GM21786 (cell line): ENCODE results near the gene LENG8.
"Not testable (repeated sequence)": the region's sequence is repeated elsewhere in the genome, so short reads cannot be mapped to it uniquely, and the experiment has no call there.

ENCODE experiments used
- ATAC-seq: cut with Tn5 transposase; IDR thresholded peaks from one replicate; pipeline ENCODE4 v1.9.1; 2021; ENCODE audit not compliant: unreplicated experiment

Gene LENG8

GRCh38 chr19:54460230-54461005 lies 11.4 kb downstream of the LENG8 start:
- no peak for ATAC-seq

GRCh38 chr19:54461210-54461609 lies 12.2 kb downstream of the LENG8 start:
- no peak for ATAC-seq

- no peak for ATAC-seq
These were observed 12.6 kb downstream of the LENG8 start for GRCh38 chr19:54461613-54462012.

GRCh38 chr19:54462047-54462654 lies 13.2 kb downstream of the LENG8 start:
- no peak for ATAC-seq

- ATAC-seq: no peak
These were observed 13.9 kb downstream of the LENG8 start for GRCh38 chr19:54462655-54463530.

- peak; percentile 57 for ATAC-seq
These were observed 14.6 kb downstream of the LENG8 start, which contains the start of gene LENG9 for GRCh38 chr19:54463531-54464043. Gene LENG9 (minus strand): TSS chr19:54463778. CDS start chr19:54463526, 252 bp downstream.

GRCh38 chr19:54464044-54464629 lies 15.1 kb downstream of the LENG8 start:
- peak; percentile 52 for ATAC-seq

GRCh38 chr19:54464630-54465425 lies 15.8 kb downstream of the LENG8 start:
- peak; percentile 37 for ATAC-seq

GRCh38 chr19:54465426-54466109 lies 16.6 kb downstream of the LENG8 start:
- no peak for ATAC-seq

- ATAC-seq: not testable (repeated sequence)
These were observed 17.1 kb downstream of the LENG8 start for GRCh38 chr19:54466110-54466480.

- no peak for ATAC-seq
These were observed 20.5 kb downstream of the LENG8 start for GRCh38 chr19:54469496-54469934.

GRCh38 chr19:54470276-54470887 lies 21.4 kb downstream of the LENG8 start:
- ATAC-seq: no peak

GRCh38 chr19:54470991-54471782 lies 22.2 kb downstream of the LENG8 start:
- ATAC-seq: no peak

- ATAC-seq: no peak
These were observed 24.3 kb downstream of the LENG8 start, which contains the start of gene CDC42EP5 for GRCh38 chr19:54473071-54473891. Gene CDC42EP5 (minus strand): TSS chr19:54473296. CDS start chr19:54465547, 7,749 bp downstream.

- ATAC-seq: no peak
These were observed 24.9 kb downstream of the LENG8 start for GRCh38 chr19:54473892-54474372.

- no peak for ATAC-seq
These were observed 26.7 kb downstream of the LENG8 start for GRCh38 chr19:54475706-54476105.

- ATAC-seq: no peak
These were observed 28.7 kb downstream of the LENG8 start for GRCh38 chr19:54477650-54478049.
